Liver (tissue), 9 donors: ENCODE results near the gene SLC39A3. TPM values are rescaled to one million over a fixed set of nuclear protein-coding genes. Genes with fewer than 3 reads are reported as not detected.
A peak's percentile ranks its signal among the peaks of the same experiment; 100 is the strongest.

Source experiments
- DNase-seq: peaks from one replicate; pipeline ENCODE4 v3.0.0-alpha.2; 2017; ENCODE audit warnings: low spot score
- H3K27ac ChIP-seq, 2 donors: one replicate each; pipeline ENCODE4 v1.7.0; 2013; ENCODE audit warnings: inconsistent platforms in 2 of 2, low read length in 2 of 2, control low read depth in 1 of 2, low read depth in 1 of 2, mild to moderate bottlenecking in 1 of 2
- H3K27me3 ChIP-seq, 4 donors: one replicate each; pipeline versions ENCODE4 v1.6.1 to v1.7.0; 2013; ENCODE audit warnings: low read length in 3 of 4, inconsistent platforms in 1 of 4, mild to moderate bottlenecking in 1 of 4, moderate library complexity in 1 of 4; ENCODE audit not compliant: control insufficient read depth in 4 of 4, insufficient read depth in 4 of 4
- H3K36me3 ChIP-seq, 4 donors: one replicate each; pipeline versions ENCODE4 v1.6.1 to v1.7.0; 2013; ENCODE audit warnings: low read length in 3 of 4, mild to moderate bottlenecking in 3 of 4, low read depth in 1 of 4, moderate library complexity in 1 of 4; ENCODE audit not compliant: control insufficient read depth in 4 of 4, insufficient read depth in 3 of 4
- H3K4me1 ChIP-seq, 4 donors: one replicate each; pipeline versions ENCODE4 v1.6.1 to v1.7.0; 2013; ENCODE audit warnings: low read length in 3 of 4, mild to moderate bottlenecking in 3 of 4, moderate library complexity in 1 of 4; ENCODE audit not compliant: control insufficient read depth in 4 of 4, insufficient read depth in 4 of 4
- H3K4me3 ChIP-seq, 3 donors: one replicate each; pipeline versions ENCODE4 v1.6.1 to v1.7.0; 2013; ENCODE audit warnings: low read length in 3 of 3, control low read depth in 1 of 3, low read depth in 1 of 3, mild to moderate bottlenecking in 1 of 3
- H3K9ac ChIP-seq, 2 donors: one replicate each; pipeline ENCODE4 v1.7.0; 2013; ENCODE audit warnings: low read length in 2 of 2, mild to moderate bottlenecking in 2 of 2, moderate library complexity in 2 of 2, control low read depth in 1 of 2, low read depth in 1 of 2
- H3K9me3 ChIP-seq, 4 donors: one replicate each; pipeline versions ENCODE4 v1.6.1 to v1.7.0; 2013; ENCODE audit warnings: low read length in 3 of 4; ENCODE audit not compliant: control insufficient read depth in 4 of 4
- ATF3 ChIP-seq: IDR thresholded peaks from 2 replicates; pipeline ENCODE4 v1.6.1; 2016; ENCODE audit warnings: antibody characterized with exemption
- CTCF ChIP-seq: fragments of 150-350 bp; IDR thresholded peaks from 2 replicates; pipeline ENCODE4 v1.5.1; 2017; ENCODE audit warnings: improper control_type of control experiment, low read depth, low read length; ENCODE audit not compliant: missing input control
- EGR1 ChIP-seq, 2 donors: IDR thresholded peaks; 2 replicates each; pipeline ENCODE4 v1.6.1; 2016 to 2018; ENCODE audit warnings: antibody characterized with exemption in 2 of 2, low read depth in 2 of 2
- FOXA1 ChIP-seq: IDR thresholded peaks from 2 replicates; pipeline ENCODE4 v1.6.1; 2016; ENCODE audit warnings: antibody characterized with exemption
- FOXA2 ChIP-seq: IDR thresholded peaks from 2 replicates; pipeline ENCODE4 v1.6.1; 2016; ENCODE audit warnings: antibody characterized with exemption
- GABPA ChIP-seq, 2 donors: IDR thresholded peaks in 1 of 2; conservative IDR thresholded peaks in 1 of 2; 2 replicates each; pipeline ENCODE4 v1.6.1; 2016; ENCODE audit warnings: antibody characterized with exemption in 2 of 2, mild to moderate bottlenecking in 1 of 2, moderate library complexity in 1 of 2
- HNF4A ChIP-seq, 2 donors: conservative IDR thresholded peaks; 2 replicates each; pipeline ENCODE4 v1.6.1; 2016; ENCODE audit warnings: antibody characterized with exemption in 2 of 2, mild to moderate bottlenecking in 2 of 2
- HNF4G ChIP-seq: IDR thresholded peaks from 2 replicates; pipeline ENCODE4 v1.6.1; 2016; ENCODE audit warnings: antibody characterized with exemption
- JUND ChIP-seq, 2 donors: IDR thresholded peaks; 2 replicates each; pipeline ENCODE4 v1.6.1; 2016; ENCODE audit warnings: antibody characterized with exemption in 2 of 2
- MAX ChIP-seq: IDR thresholded peaks from 2 replicates; pipeline ENCODE4 v1.6.1; 2016; ENCODE audit warnings: antibody characterized with exemption
- NR2F2 ChIP-seq: IDR thresholded peaks from 2 replicates; pipeline ENCODE4 v1.6.1; 2016; ENCODE audit warnings: antibody characterized with exemption
- RAD21 ChIP-seq, 2 donors: IDR thresholded peaks; 2 replicates each; pipeline ENCODE4 v1.6.1; 2016; ENCODE audit warnings: antibody characterized with exemption in 2 of 2, mild to moderate bottlenecking in 2 of 2
- REST ChIP-seq: IDR thresholded peaks from 2 replicates; pipeline ENCODE4 v1.6.1; 2016; ENCODE audit warnings: antibody characterized with exemption, mild to moderate bottlenecking
- RXRA ChIP-seq, 2 donors: IDR thresholded peaks; 2 replicates each; pipeline ENCODE4 v1.6.1; 2017 to 2018; ENCODE audit warnings: antibody characterized with exemption in 2 of 2, mild to moderate bottlenecking in 1 of 2
- SP1 ChIP-seq: IDR thresholded peaks from 2 replicates; pipeline ENCODE4 v1.6.1; 2018; ENCODE audit warnings: antibody characterized with exemption, mild to moderate bottlenecking
- TAF1 ChIP-seq: conservative IDR thresholded peaks from 2 replicates; pipeline ENCODE4 v1.6.1; 2016; ENCODE audit warnings: antibody characterized with exemption, mild to moderate bottlenecking
- YY1 ChIP-seq: IDR thresholded peaks from 2 replicates; pipeline ENCODE4 v1.6.1; 2016; ENCODE audit warnings: antibody characterized with exemption, mild to moderate bottlenecking
- ZBTB33 ChIP-seq: IDR thresholded peaks from 2 replicates; pipeline ENCODE4 v1.6.1; 2016; ENCODE audit warnings: antibody characterized with exemption
- WGBS: extraction: QIAGEN DNeasy Blood & Tissue Kit; methylation state at CpG from one replicate; pipeline ENCODE4 v1.1.7; 2013; 5-methylcytosine and 5-hydroxymethylcytosine counted together
- polyA plus RNA-seq, 2 donors: library from polyadenylated mRNA; stranded (reverse) in 1 of 2; unstranded in 1 of 2; fragments of 200-250 nt in 1 of 2; fragments of >200 nt in 1 of 2; fragmentation: Nextera tagmentation in 1 of 2; extraction: Ambion mirVana in 1 of 2; gene quantifications; one replicate each; pipeline versions ENCODE4 v1.2.1 to v1.2.3, GENCODE V29; 2013 to 2015
- total RNA-seq, 2 donors: library from RNA; depleted of rRNA; stranded (reverse); fragments of >200 nt; gene quantifications; one replicate each; pipeline ENCODE4 v1.2.3, GENCODE V29; 2014
- donor health status: healthy.
- donor health status: healthy.
- donor health status: healthy.
- donor health status: healthy.
- donor health status: healthy.

Gene SLC39A3
- total and polyA plus RNA-seq, 4 donors = 19.8 to 29.0 (median 24.2) TPM

- Histone ChIP-seq H3K9ac (peak within 1 kb of the TSS; percentile 21 to 87), H3K4me3 (peak within 1 kb of the TSS; percentile 77 to 92 (median 84)), H3K27ac (peak within 1 kb of the TSS; percentile 55 to 75), H3K27me3 (no peaks in the 10 kb centered on the region), H3K9me3 (no peaks in the 10 kb centered on the region), H3K36me3 (no peaks in the 10 kb centered on the region), H3K4me1 (peaks cover 10 to 48% (median 36%) of the 10 kb centered on the region in 4 donors)
- TF ChIP-seq ATF3 (no peak), FOXA1 (no peak), JUND (IDR thresholded peaks at IDR 0.05) (no peak), REST (no peak), GABPA (IDR thresholded peaks at IDR 0.05 in 1 of 2, conservative IDR thresholded peaks at IDR 0.05 in 1 of 2) (peak in 1 of 2 donors; percentile 62), FOXA2 (no peak), EGR1 (IDR thresholded peaks at IDR 0.05; ENCODE audit: low read depth in 2 of 2) (peak; percentile 92 to 96), HNF4A (conservative IDR thresholded peaks at IDR 0.05) (peak in 1 of 2 donors; percentile 16), HNF4G (no peak), ZBTB33 (no peak), NR2F2 (no peak), YY1 (peak; percentile 58), TAF1 (no peak), SP1 (peak; percentile 73), RXRA (IDR thresholded peaks at IDR 0.05) (no peak), CTCF (no peak), RAD21 (IDR thresholded peaks at IDR 0.05) (no peak), MAX (peak; percentile 72)
- DNase-seq = peak; percentile 96
- WGBS = under 1% methylated on average over 78 of the region's 78 CpGs
These were observed 45.6 kb upstream of the SLC39A3 start, which contains the start of gene THOP1 for GRCh38 chr19:2785244-2785997. TSS of gene THOP1 (plus strand) at chr19:2785503. CDS start at chr19:2785663, 160 bp downstream.
